ENCODE data around the gene APCDD1. TPM values are rescaled to one million over a fixed set of nuclear protein-coding genes. Genes with fewer than 3 reads are reported as not detected.

Gene APCDD1
- total RNA-seq, 1 experiment from 2014 or later: not detected

DNA sequence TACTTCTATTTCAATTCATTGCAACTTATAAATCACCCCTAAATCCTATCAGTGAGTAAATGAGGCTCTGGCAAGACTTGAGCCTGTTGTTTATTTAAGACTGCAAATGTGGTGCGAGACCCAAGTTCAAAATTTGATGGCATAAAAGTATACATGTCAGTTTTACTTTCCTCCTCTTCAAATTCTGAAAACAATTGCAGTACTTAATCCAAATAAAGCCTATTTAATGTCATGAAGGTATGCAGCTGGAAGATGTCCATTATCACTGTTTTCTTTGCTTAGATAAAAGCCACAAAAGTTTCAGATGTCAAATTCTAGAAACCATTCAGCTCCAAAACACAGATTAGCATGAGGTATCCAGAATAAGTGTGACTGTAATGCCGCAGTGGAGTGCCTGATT, 3.3 kb downstream of the APCDD1 start:
- H3K27ac ChIP-seq (ENCODE audit: low read depth, low read length): no peak overlapping the region
- ATAC-seq (no peak), DNase-seq (ENCODE audit: low read depth, low spot score) (no peak)
- ChIA-PET RAD21 (ENCODE audit: low non-redundant PET in 1 of 2, low total read pairs in 2 of 2, uncharacterized antibody in 2 of 2, unreplicated experiment in 2 of 2) (no interaction called here), POLR2A (no interaction called here), CTCF (no interaction called here)
- no peak overlapping the region for H3K4me3 ChIP-seq (replicated peaks in 1 of 2; ENCODE audit: low read depth in 1 of 2, low read length in 2 of 2)
- H3K27me3 ChIP-seq (ENCODE audit: insufficient read depth, low read length): peaks cover 35% of the 10 kb centered on the region
- no peak overlapping the region for H2AFZ ChIP-seq (ENCODE audit: low read depth, low read length, poor library complexity, severe bottlenecking)
- no peaks in the 10 kb centered on the region for H3K9me3 ChIP-seq (ENCODE audit: control insufficient read depth in 1 of 2, insufficient read depth in 1 of 2, low read depth in 1 of 2, low read length in 2 of 2)
- H3K79me2 ChIP-seq (ENCODE audit: insufficient read depth, low read length): no peaks in the 10 kb centered on the region
- intact Hi-C loops (cut with micrococcal nuclease): no loop called here
- H4K20me1 ChIP-seq (ENCODE audit: insufficient read depth): no peaks in the 10 kb centered on the region
- H3K4me1 ChIP-seq (ENCODE audit: control insufficient read depth in 1 of 2, insufficient read depth in 2 of 2, low read length in 2 of 2): no peaks in the 10 kb centered on the region
- no peaks in the 10 kb centered on the region for H3K9me2 ChIP-seq (ENCODE audit: insufficient read depth)
- no peak overlapping the region for H3K9ac ChIP-seq (ENCODE audit: low read length)
- H3K4me2 ChIP-seq (ENCODE audit: low read length): no peak overlapping the region
- no peak for TF ChIP-seq SRF (IDR thresholded peaks at IDR 0.05; ENCODE audit: low read depth)
- TF ChIP-seq ELF1 (IDR thresholded peaks at IDR 0.05; ENCODE audit: borderline replicate concordance, low read depth): no peak
- TF ChIP-seq ZNF274 (IDR thresholded peaks at IDR 0.05; ENCODE audit: low read depth, low read length): no peak
- no peak for TF ChIP-seq POLR2AphosphoS5 (IDR thresholded peaks at IDR 0.05; ENCODE audit: low read depth, low read length)
- TF ChIP-seq TCF7L2 (IDR thresholded peaks at IDR 0.05; ENCODE audit: borderline replicate concordance, extremely low read depth, insufficient read depth, insufficient read length): no peak
- TF ChIP-seq EZH2phosphoT487 (IDR thresholded peaks at IDR 0.05; ENCODE audit: borderline replicate concordance): no peak
- TF ChIP-seq, protein P1, sequence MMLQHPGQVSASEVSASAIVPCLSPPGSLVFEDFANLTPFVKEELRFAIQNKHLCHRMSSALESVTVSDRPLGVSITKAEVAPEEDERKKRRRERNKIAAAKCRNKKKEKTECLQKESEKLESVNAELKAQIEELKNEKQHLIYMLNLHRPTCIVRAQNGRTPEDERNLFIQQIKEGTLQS (IDR thresholded peaks at IDR 0.05): no peak
- TF ChIP-seq, protein P2, sequence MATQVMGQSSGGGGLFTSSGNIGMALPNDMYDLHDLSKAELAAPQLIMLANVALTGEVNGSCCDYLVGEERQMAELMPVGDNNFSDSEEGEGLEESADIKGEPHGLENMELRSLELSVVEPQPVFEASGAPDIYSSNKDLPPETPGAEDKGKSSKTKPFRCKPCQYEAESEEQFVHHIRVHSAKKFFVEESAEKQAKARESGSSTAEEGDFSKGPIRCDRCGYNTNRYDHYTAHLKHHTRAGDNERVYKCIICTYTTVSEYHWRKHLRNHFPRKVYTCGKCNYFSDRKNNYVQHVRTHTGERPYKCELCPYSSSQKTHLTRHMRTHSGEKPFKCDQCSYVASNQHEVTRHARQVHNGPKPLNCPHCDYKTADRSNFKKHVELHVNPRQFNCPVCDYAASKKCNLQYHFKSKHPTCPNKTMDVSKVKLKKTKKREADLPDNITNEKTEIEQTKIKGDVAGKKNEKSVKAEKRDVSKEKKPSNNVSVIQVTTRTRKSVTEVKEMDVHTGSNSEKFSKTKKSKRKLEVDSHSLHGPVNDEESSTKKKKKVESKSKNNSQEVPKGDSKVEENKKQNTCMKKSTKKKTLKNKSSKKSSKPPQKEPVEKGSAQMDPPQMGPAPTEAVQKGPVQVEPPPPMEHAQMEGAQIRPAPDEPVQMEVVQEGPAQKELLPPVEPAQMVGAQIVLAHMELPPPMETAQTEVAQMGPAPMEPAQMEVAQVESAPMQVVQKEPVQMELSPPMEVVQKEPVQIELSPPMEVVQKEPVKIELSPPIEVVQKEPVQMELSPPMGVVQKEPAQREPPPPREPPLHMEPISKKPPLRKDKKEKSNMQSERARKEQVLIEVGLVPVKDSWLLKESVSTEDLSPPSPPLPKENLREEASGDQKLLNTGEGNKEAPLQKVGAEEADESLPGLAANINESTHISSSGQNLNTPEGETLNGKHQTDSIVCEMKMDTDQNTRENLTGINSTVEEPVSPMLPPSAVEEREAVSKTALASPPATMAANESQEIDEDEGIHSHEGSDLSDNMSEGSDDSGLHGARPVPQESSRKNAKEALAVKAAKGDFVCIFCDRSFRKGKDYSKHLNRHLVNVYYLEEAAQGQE (IDR thresholded peaks at IDR 0.05; ENCODE audit: low read depth): no peak
- TF ChIP-seq SIN3A (IDR thresholded peaks at IDR 0.05; ENCODE audit: low read depth): no peak
- no peaks in the 10 kb centered on the region for H3K36me3 ChIP-seq (ENCODE audit: control insufficient read depth in 1 of 2, insufficient read depth in 2 of 2, low read length in 2 of 2)
- BruUV-seq (replicated peaks): no TSS peak
